Left ventricle myocardium inferior (tissue), 1 donor: Measurements from ENCODE around the gene IAPP. TPM values are rescaled to one million over a fixed set of nuclear protein-coding genes. Genes with fewer than 3 reads are reported as not detected.

Experiments
- DNase-seq: peaks from one replicate; pipeline ENCODE4 v3.0.0-alpha.2; 2020
- H3K27ac ChIP-seq: fragments of 200-600 bp; replicated peaks from 2 replicates; pipeline ENCODE4 v1.8.0; 2021
- H3K27me3 ChIP-seq: fragments of 200-600 bp; 2 replicates; pipeline ENCODE4 v1.8.0; 2021; ENCODE audit warnings: low read depth
- H3K36me3 ChIP-seq: fragments of 200-600 bp; 2 replicates; pipeline ENCODE4 v1.8.0; 2021
- H3K4me1 ChIP-seq: fragments of 200-600 bp; 2 replicates; pipeline ENCODE4 v1.8.0; 2021
- H3K4me3 ChIP-seq: fragments of 200-600 bp; 2 replicates; pipeline ENCODE4 v1.8.0; 2021; ENCODE audit warnings: mild to moderate bottlenecking, moderate library complexity
- H3K9me3 ChIP-seq: fragments of 200-600 bp; replicated peaks from 2 replicates; pipeline ENCODE4 v1.8.0; 2021
- CTCF ChIP-seq: fragments of 200-600 bp; IDR thresholded peaks from 2 replicates; pipeline ENCODE4 v1.8.0; 2021; ENCODE audit warnings: antibody characterized with exemption, mild to moderate bottlenecking, borderline replicate concordance
- intact Hi-C: fragments of 100-400 bp; cut with micrococcal nuclease; formaldehyde crosslinking; loops from one replicate; pipeline ENCODE4 v1.11.0; 2022
- total RNA-seq: library from RNA; stranded (reverse); fragmentation: NEBNext Ultra II Directional; extraction: Animal tissue kit (Norgen Biotek cat#: 25700); gene quantifications from one replicate; pipeline ENCODE4 v1.2.1, GENCODE V29; 2021
- donor health status: DM: no; HTN: yes; CAD: no; lungs with severe emphysema.

The IAPP gene
- total RNA-seq, 1 donor from 2014 or later: not detected

- no peaks in the 10 kb centered on the region for H3K27me3 ChIP-seq
- no peak for TF ChIP-seq CTCF
- no peaks in the 10 kb centered on the region for H3K36me3 ChIP-seq
- intact Hi-C loops: no loop called here
- H3K9me3 ChIP-seq: no peaks in the 10 kb centered on the region
- H3K27ac ChIP-seq: no peak overlapping the region
- H3K4me3 ChIP-seq: no peak overlapping the region
- no peaks in the 10 kb centered on the region for H3K4me1 ChIP-seq
- no peak for DNase-seq
Measured at GRCh38 chr12:21340403-21340802, 32.3 kb upstream of the IAPP start.

- H3K9me3 ChIP-seq: no peaks in the 10 kb centered on the region
- TF ChIP-seq CTCF: no peak
- H3K27me3 ChIP-seq: no peaks in the 10 kb centered on the region
- no peak overlapping the region for H3K27ac ChIP-seq
- H3K4me3 ChIP-seq: no peak overlapping the region
- no peaks in the 10 kb centered on the region for H3K4me1 ChIP-seq
- H3K36me3 ChIP-seq: no peaks in the 10 kb centered on the region
- intact Hi-C loops: no loop called here
- no peak for DNase-seq
Measured at GRCh38 chr12:21341769-21342168, 30.9 kb upstream of the IAPP start.

GRCh38 chr12:21343636-21344035 is 29.1 kb upstream of the IAPP start:
- DNase-seq: no peak
- intact Hi-C loops: no loop called here
- Histone ChIP-seq H3K27ac (no peak overlapping the region), H3K4me1 (no peaks in the 10 kb centered on the region), H3K36me3 (no peaks in the 10 kb centered on the region), H3K9me3 (no peaks in the 10 kb centered on the region), H3K4me3 (no peak overlapping the region), H3K27me3 (no peaks in the 10 kb centered on the region)
- TF ChIP-seq CTCF: no peak

GRCh38 chr12:21346542-21347205 is 26.0 kb upstream of the IAPP start:
- intact Hi-C loops: no loop called here
- DNase-seq: no peak
- no peak overlapping the region for H3K27ac ChIP-seq
- no peaks in the 10 kb centered on the region for H3K27me3 ChIP-seq
- no peak overlapping the region for H3K4me3 ChIP-seq
- no peaks in the 10 kb centered on the region for H3K4me1 ChIP-seq
- no peaks in the 10 kb centered on the region for H3K36me3 ChIP-seq
- TF ChIP-seq CTCF: no peak
- no peaks in the 10 kb centered on the region for H3K9me3 ChIP-seq

- H3K9me3 ChIP-seq: no peaks in the 10 kb centered on the region
- no peak overlapping the region for H3K27ac ChIP-seq
- H3K4me3 ChIP-seq: no peak overlapping the region
- no peak for DNase-seq
- intact Hi-C loops: no loop called here
- no peaks in the 10 kb centered on the region for H3K4me1 ChIP-seq
- TF ChIP-seq CTCF: no peak
- H3K27me3 ChIP-seq: peaks cover 3% of the 10 kb centered on the region
- no peaks in the 10 kb centered on the region for H3K36me3 ChIP-seq
Measured at GRCh38 chr12:21350975-21351374, 21.7 kb upstream of the IAPP start.
